Measurements from ENCODE around the gene MRPS27. TPM values are rescaled to one million over a fixed set of nuclear protein-coding genes. Genes with fewer than 3 reads are reported as not detected.
A peak's percentile ranks its signal among the peaks of the same experiment; 100 is the strongest.

The MRPS27 gene
- polyA plus RNA-seq (2013, experiment 1 of 2), result 66.9 TPM
- polyA plus RNA-seq (2013, experiment 2 of 2), result 68.0 TPM

DNA sequence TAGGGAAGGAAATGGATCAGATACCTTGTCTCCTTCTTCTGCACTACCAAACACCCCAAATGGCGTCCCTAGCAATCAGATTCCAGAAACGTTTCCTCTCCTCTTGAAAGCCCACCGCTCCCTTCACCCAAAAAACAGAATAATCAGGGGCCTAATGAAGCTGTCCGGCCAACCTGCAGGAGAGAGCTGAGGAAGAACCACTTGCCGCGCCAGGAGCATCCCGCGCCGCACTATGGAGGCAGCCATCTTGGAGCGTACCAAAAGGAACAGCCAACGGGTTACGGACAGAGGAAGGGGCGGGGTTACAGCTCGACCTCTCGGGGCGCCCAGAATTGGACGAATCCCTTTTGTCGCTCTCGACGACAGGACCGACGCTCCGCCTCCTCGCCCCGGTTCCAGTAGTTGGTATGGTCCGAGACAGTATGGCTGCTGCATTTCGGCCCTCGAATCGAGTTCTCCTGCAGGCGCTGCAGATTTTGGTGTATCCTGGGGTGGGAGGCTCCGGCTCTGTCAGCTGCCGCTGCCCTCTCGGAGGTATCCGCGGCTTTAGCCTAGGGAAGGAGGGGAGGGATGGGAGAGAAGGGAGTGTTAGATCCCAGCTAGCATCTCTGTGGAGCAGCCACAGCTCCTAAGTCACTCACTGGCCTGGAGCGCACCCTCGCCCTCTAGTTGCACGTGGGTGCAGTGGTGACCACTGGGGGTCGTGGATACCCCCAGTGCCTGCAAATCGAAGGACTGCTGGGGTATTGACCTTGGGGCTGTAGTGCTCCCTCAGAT is at the start of gene MRPS27, which contains the start of gene PTCD2:
TSS of gene MRPS27 (minus strand) at position 265 of the 777 bp plus-strand sequence. CDS start at position 246, 19 bp downstream.
TSS of gene PTCD2 (plus strand) at position 398 of the 777 bp plus-strand sequence. CDS start at position 408, 10 bp downstream.
- H3K4me3 ChIP-seq (ENCODE audit: low read length in 2 of 2), result peak within 1 kb of the TSS; percentile 83 to 96
- H3K79me1 ChIP-seq (ENCODE audit: low read depth, low read length), result no peaks in the 10 kb centered on the region
- peak within 1 kb of the TSS; percentile 89 for H2AFZ ChIP-seq (ENCODE audit: low read length)
- no peak within 1 kb of the TSS for H2BK5ac ChIP-seq (ENCODE audit: low read length)
- no peak within 1 kb of the TSS for H2AK5ac ChIP-seq (ENCODE audit: low read depth, low read length)
- H3K4ac ChIP-seq (ENCODE audit: low read length), result no peak within 1 kb of the TSS
- H3K23ac ChIP-seq (ENCODE audit: low read depth, low read length, poor library complexity), result peak within 1 kb of the TSS; percentile 81
- no CpG with 5 or more reads among the region's 40 CpGs for WGBS, 2 donors (ENCODE audit: extremely low coverage in 2 of 2, insufficient read length in 2 of 2, insufficient replicate concordance in 1 of 2)
- H3K27ac ChIP-seq (replicated peaks; ENCODE audit: low read length), result peak within 1 kb of the TSS; percentile 70
- no peak within 1 kb of the TSS for H4K8ac ChIP-seq (ENCODE audit: low read depth, low read length)
- peak; percentile 97 for DNase-seq (ENCODE audit: low spot score)
- H3K4me1 ChIP-seq (ENCODE audit: control insufficient read depth in 2 of 2, insufficient read depth in 1 of 2, low read depth in 1 of 2, low read length in 2 of 2), result no peaks in the 10 kb centered on the region
- H3K9ac ChIP-seq (ENCODE audit: low read depth, low read length, poor library complexity), result peak within 1 kb of the TSS; percentile 85
- peak within 1 kb of the TSS; percentile 97 for H3K18ac ChIP-seq (ENCODE audit: low read length)
- H2BK12ac ChIP-seq (ENCODE audit: low read length), result no peak within 1 kb of the TSS
- H3K27me3 ChIP-seq (ENCODE audit: control insufficient read depth in 3 of 3, insufficient read depth in 3 of 3, low read depth in 1 of 3, low read length in 3 of 3), result no peaks in the 10 kb centered on the region
- H4K91ac ChIP-seq (ENCODE audit: low read depth, low read length, poor library complexity), result no peak within 1 kb of the TSS
- H2BK120ac ChIP-seq (ENCODE audit: low read depth, low read length), result no peak within 1 kb of the TSS
- peak within 1 kb of the TSS; percentile 49 for H3K14ac ChIP-seq (ENCODE audit: low read length)
- peak within 1 kb of the TSS; percentile 56 for H3K4me2 ChIP-seq (ENCODE audit: insufficient read depth, low read length, poor library complexity, severe bottlenecking)
- no peak within 1 kb of the TSS for H2BK15ac ChIP-seq (ENCODE audit: low read length)
- H3K36me3 ChIP-seq (replicated peaks in 1 of 2; ENCODE audit: control insufficient read depth in 2 of 2, insufficient read depth in 2 of 2, low read length in 2 of 2), result peaks cover 0 to 54% of the 10 kb centered on the region in 2 donors
- no peaks in the 10 kb centered on the region for H3K9me3 ChIP-seq (replicated peaks in 1 of 2; ENCODE audit: control insufficient read depth in 2 of 2, insufficient read depth in 1 of 2, low read depth in 1 of 2, low read length in 2 of 2)

- no peak overlapping the region for H2BK120ac ChIP-seq (ENCODE audit: low read depth, low read length)
- H2BK12ac ChIP-seq (ENCODE audit: low read length), result no peak overlapping the region
- no peak overlapping the region for H3K27ac ChIP-seq (replicated peaks; ENCODE audit: low read length)
- H3K9me3 ChIP-seq (replicated peaks in 1 of 2; ENCODE audit: control insufficient read depth in 2 of 2, insufficient read depth in 1 of 2, low read depth in 1 of 2, low read length in 2 of 2), result peaks cover 2 to 6% of the 10 kb centered on the region in 2 donors
- no peak overlapping the region for H3K4me3 ChIP-seq (ENCODE audit: low read length in 2 of 2)
- no peak overlapping the region for H3K4me2 ChIP-seq (ENCODE audit: insufficient read depth, low read length, poor library complexity, severe bottlenecking)
- no CpG with 5 or more reads among the region's 3 CpGs for WGBS, 2 donors (ENCODE audit: extremely low coverage in 2 of 2, insufficient read length in 2 of 2, insufficient replicate concordance in 1 of 2)
- H3K36me3 ChIP-seq (replicated peaks in 1 of 2; ENCODE audit: control insufficient read depth in 2 of 2, insufficient read depth in 2 of 2, low read length in 2 of 2), result no peaks in the 10 kb centered on the region
- H2AK5ac ChIP-seq (ENCODE audit: low read depth, low read length), result no peak overlapping the region
- no peak overlapping the region for H3K18ac ChIP-seq (ENCODE audit: low read length)
- no peak overlapping the region for H2AFZ ChIP-seq (ENCODE audit: low read length)
- H3K9ac ChIP-seq (ENCODE audit: low read depth, low read length, poor library complexity), result no peak overlapping the region
- no peaks in the 10 kb centered on the region for H3K27me3 ChIP-seq (ENCODE audit: control insufficient read depth in 3 of 3, insufficient read depth in 3 of 3, low read depth in 1 of 3, low read length in 3 of 3)
- H3K4me1 ChIP-seq (ENCODE audit: control insufficient read depth in 2 of 2, insufficient read depth in 1 of 2, low read depth in 1 of 2, low read length in 2 of 2), result peaks cover 5 to 11% of the 10 kb centered on the region in 2 donors
- no peak overlapping the region for H3K23ac ChIP-seq (ENCODE audit: low read depth, low read length, poor library complexity)
- no peak overlapping the region for H2BK15ac ChIP-seq (ENCODE audit: low read length)
- H4K91ac ChIP-seq (ENCODE audit: low read depth, low read length, poor library complexity), result no peak overlapping the region
- no peak for DNase-seq (ENCODE audit: low spot score)
- no peak overlapping the region for H2BK5ac ChIP-seq (ENCODE audit: low read length)
- H3K14ac ChIP-seq (ENCODE audit: low read length), result no peak overlapping the region
- no peak overlapping the region for H4K8ac ChIP-seq (ENCODE audit: low read depth, low read length)
- no peak overlapping the region for H3K4ac ChIP-seq (ENCODE audit: low read length)
- H3K79me1 ChIP-seq (ENCODE audit: low read depth, low read length), result no peaks in the 10 kb centered on the region
Measured at GRCh38 chr5:72369711-72370110, 49.7 kb upstream of the MRPS27 start.

DNA sequence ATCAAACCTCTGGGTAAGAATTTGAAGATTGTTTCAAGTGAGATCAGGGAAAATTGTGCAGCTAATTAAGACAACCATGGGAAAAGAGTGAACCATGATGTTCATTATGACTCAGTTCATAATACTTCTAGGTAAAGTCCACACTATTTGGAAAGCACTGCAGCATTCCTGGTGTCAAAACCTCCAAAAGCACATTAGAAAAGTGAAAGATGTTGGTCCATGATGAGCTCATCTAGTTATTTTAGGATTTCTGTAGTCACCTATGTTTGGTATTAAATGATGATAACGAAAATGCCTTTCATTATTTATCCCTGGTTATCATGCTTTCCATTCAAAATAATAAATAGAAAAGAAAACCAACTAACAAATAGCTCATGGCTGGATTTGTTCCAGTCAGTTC is 49.3 kb upstream of the MRPS27 start:
- no peaks in the 10 kb centered on the region for H3K36me3 ChIP-seq (replicated peaks in 1 of 2; ENCODE audit: control insufficient read depth in 2 of 2, insufficient read depth in 2 of 2, low read length in 2 of 2)
- H3K9ac ChIP-seq (ENCODE audit: low read depth, low read length, poor library complexity), result no peak overlapping the region
- WGBS, 2 donors (ENCODE audit: extremely low coverage in 2 of 2, insufficient read length in 2 of 2, insufficient replicate concordance in 1 of 2), result no CpG with 5 or more reads among the region's 1 CpG
- H3K27me3 ChIP-seq (ENCODE audit: control insufficient read depth in 3 of 3, insufficient read depth in 3 of 3, low read depth in 1 of 3, low read length in 3 of 3), result no peaks in the 10 kb centered on the region
- no peak overlapping the region for H3K18ac ChIP-seq (ENCODE audit: low read length)
- H2AFZ ChIP-seq (ENCODE audit: low read length), result no peak overlapping the region
- H3K27ac ChIP-seq (replicated peaks; ENCODE audit: low read length), result no peak overlapping the region
- H2AK5ac ChIP-seq (ENCODE audit: low read depth, low read length), result no peak overlapping the region
- no peak overlapping the region for H3K4me3 ChIP-seq (ENCODE audit: low read length in 2 of 2)
- H2BK5ac ChIP-seq (ENCODE audit: low read length), result no peak overlapping the region
- H3K14ac ChIP-seq (ENCODE audit: low read length), result no peak overlapping the region
- no peak overlapping the region for H3K4me2 ChIP-seq (ENCODE audit: insufficient read depth, low read length, poor library complexity, severe bottlenecking)
- H4K8ac ChIP-seq (ENCODE audit: low read depth, low read length), result no peak overlapping the region
- no peak overlapping the region for H2BK120ac ChIP-seq (ENCODE audit: low read depth, low read length)
- H2BK15ac ChIP-seq (ENCODE audit: low read length), result no peak overlapping the region
- H2BK12ac ChIP-seq (ENCODE audit: low read length), result no peak overlapping the region
- no peak for DNase-seq (ENCODE audit: low spot score)
- H3K23ac ChIP-seq (ENCODE audit: low read depth, low read length, poor library complexity), result no peak overlapping the region
- peaks cover 5 to 15% of the 10 kb centered on the region in 2 donors for H3K4me1 ChIP-seq (ENCODE audit: control insufficient read depth in 2 of 2, insufficient read depth in 1 of 2, low read depth in 1 of 2, low read length in 2 of 2)
- no peak overlapping the region for H4K91ac ChIP-seq (ENCODE audit: low read depth, low read length, poor library complexity)
- no peak overlapping the region for H3K4ac ChIP-seq (ENCODE audit: low read length)
- peaks cover 2 to 6% of the 10 kb centered on the region in 2 donors for H3K9me3 ChIP-seq (replicated peaks in 1 of 2; ENCODE audit: control insufficient read depth in 2 of 2, insufficient read depth in 1 of 2, low read depth in 1 of 2, low read length in 2 of 2)
- H3K79me1 ChIP-seq (ENCODE audit: low read depth, low read length), result no peaks in the 10 kb centered on the region

DNA sequence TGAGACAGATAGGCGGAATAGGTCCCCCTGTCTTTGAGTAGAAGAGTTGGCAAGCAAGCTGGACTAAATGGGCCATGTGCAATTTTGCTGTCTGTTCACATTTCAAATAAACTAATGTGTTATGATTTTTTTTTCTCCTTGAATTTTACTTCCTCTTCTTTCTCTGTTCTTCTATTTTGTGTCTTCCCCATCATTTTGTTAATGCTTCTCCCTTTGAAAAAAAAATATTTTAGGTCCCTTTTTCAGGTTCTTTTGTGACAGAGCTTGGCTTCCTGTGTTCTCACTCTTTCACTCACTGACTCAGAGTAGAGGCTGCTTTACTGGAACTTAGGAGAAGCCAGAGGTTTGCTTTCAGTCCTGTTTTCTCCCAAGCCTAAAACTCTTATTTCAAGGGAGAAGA is 48.2 kb upstream of the MRPS27 start:
- Histone ChIP-seq H3K14ac (ENCODE audit: low read length) (no peak overlapping the region), H4K8ac (ENCODE audit: low read depth, low read length) (no peak overlapping the region), H3K9ac (ENCODE audit: low read depth, low read length, poor library complexity) (no peak overlapping the region), H2BK5ac (ENCODE audit: low read length) (no peak overlapping the region), H2AK5ac (ENCODE audit: low read depth, low read length) (no peak overlapping the region), H3K27ac (replicated peaks; ENCODE audit: low read length) (no peak overlapping the region), H3K23ac (ENCODE audit: low read depth, low read length, poor library complexity) (no peak overlapping the region), H2BK12ac (ENCODE audit: low read length) (no peak overlapping the region), H2BK120ac (ENCODE audit: low read depth, low read length) (no peak overlapping the region), H4K91ac (ENCODE audit: low read depth, low read length, poor library complexity) (no peak overlapping the region), H2AFZ (ENCODE audit: low read length) (no peak overlapping the region), H3K4ac (ENCODE audit: low read length) (no peak overlapping the region), H3K79me1 (ENCODE audit: low read depth, low read length) (no peaks in the 10 kb centered on the region), H3K4me1 (ENCODE audit: control insufficient read depth in 2 of 2, insufficient read depth in 1 of 2, low read depth in 1 of 2, low read length in 2 of 2) (peaks cover 5 to 17% of the 10 kb centered on the region in 2 donors), H3K4me2 (ENCODE audit: insufficient read depth, low read length, poor library complexity, severe bottlenecking) (no peak overlapping the region), H3K4me3 (ENCODE audit: low read length in 2 of 2) (no peak overlapping the region), H3K9me3 (replicated peaks in 1 of 2; ENCODE audit: control insufficient read depth in 2 of 2, insufficient read depth in 1 of 2, low read depth in 1 of 2, low read length in 2 of 2) (peaks cover 2 to 6% of the 10 kb centered on the region in 2 donors), H3K18ac (ENCODE audit: low read length) (no peak overlapping the region), H3K36me3 (replicated peaks in 1 of 2; ENCODE audit: control insufficient read depth in 2 of 2, insufficient read depth in 2 of 2, low read length in 2 of 2) (peaks cover 0 to under 1% of the 10 kb centered on the region in 2 donors), H3K27me3 (ENCODE audit: control insufficient read depth in 3 of 3, insufficient read depth in 3 of 3, low read depth in 1 of 3, low read length in 3 of 3) (no peaks in the 10 kb centered on the region), H2BK15ac (ENCODE audit: low read length) (no peak overlapping the region)
- DNase-seq (ENCODE audit: low spot score), result no peak
- no CpG with 5 or more reads among the region's 1 CpG for WGBS, 2 donors (ENCODE audit: extremely low coverage in 2 of 2, insufficient read length in 2 of 2, insufficient replicate concordance in 1 of 2)
